Lower lobe of right lung (tissue), 2 donors: ENCODE measurements around the gene BNIP2. TPM values are rescaled to one million over a fixed set of nuclear protein-coding genes. Genes with fewer than 3 reads are reported as not detected.

Experiments
- ATAC-seq, 2 donors: fragments of 200-7000 bp; cut with Tn5 transposase; one replicate each; pipeline ENCODE4 v1.9.1; 2020 to 2022; ENCODE audit warnings: mild to moderate bottlenecking in 2 of 2, moderate library complexity in 2 of 2
- DNase-seq: peaks from one replicate; pipeline ENCODE4 v3.0.0-alpha.2; 2020
- H3K27ac ChIP-seq: fragments of 200-600 bp; one replicate; pipeline ENCODE4 v1.8.0; 2022
- H3K27me3 ChIP-seq: fragments of 200-600 bp; one replicate; pipeline ENCODE4 v1.8.0; 2022; ENCODE audit warnings: low read depth
- H3K36me3 ChIP-seq: fragments of 200-600 bp; one replicate; pipeline ENCODE4 v1.8.0; 2022; ENCODE audit warnings: mild to moderate bottlenecking
- H3K4me1 ChIP-seq: fragments of 200-600 bp; one replicate; pipeline ENCODE4 v1.8.0; 2022
- H3K4me3 ChIP-seq: fragments of 200-600 bp; one replicate; pipeline ENCODE4 v1.8.0; 2022; ENCODE audit warnings: mild to moderate bottlenecking
- H3K9me3 ChIP-seq: fragments of 200-600 bp; one replicate; pipeline ENCODE4 v1.8.0; 2022
- CTCF ChIP-seq: fragments of 200-600 bp; IDR thresholded peaks from one replicate; pipeline ENCODE4 v1.8.0; 2022; ENCODE audit warnings: antibody characterized with exemption, mild to moderate bottlenecking
- intact Hi-C: fragments of 100-400 bp; cut with DNase I; formaldehyde crosslinking; loops from one replicate; pipeline ENCODE4 v1.11.0; 2022
- total RNA-seq: library from RNA; stranded (reverse); fragmentation: NEBNext Ultra II Directional; extraction: Animal tissue kit (Norgen Biotek cat#: 25700); gene quantifications from one replicate; pipeline ENCODE4 v1.2.1, GENCODE V29; 2021
- donor health status: DM: no; HTN: yes; CAD: no; lungs with severe emphysema.

BNIP2 gene
- total RNA-seq, 1 donor from 2014 or later = 109 TPM

DNA sequence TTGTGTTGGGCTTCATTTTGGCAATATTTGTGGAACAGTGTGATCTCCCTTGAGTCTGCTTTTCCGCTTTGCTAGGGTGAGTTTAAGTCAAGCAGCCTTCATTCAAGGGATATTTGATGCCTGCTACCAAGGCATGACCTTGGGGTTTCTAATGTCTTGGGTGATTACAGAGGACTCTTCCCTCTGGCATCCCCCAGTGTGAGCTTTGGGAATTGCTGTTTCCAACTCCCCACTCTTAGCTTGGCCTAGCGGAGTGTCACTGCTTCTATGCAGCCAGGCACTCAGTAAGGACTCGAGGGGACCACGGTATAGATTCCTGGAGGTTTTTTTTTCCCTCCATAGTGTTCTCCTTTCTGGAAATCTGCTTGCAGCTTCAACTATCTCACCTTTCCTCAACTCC lies 56.4 kb downstream of the BNIP2 start:
- ATAC-seq (no peak), DNase-seq (no peak)
- Histone ChIP-seq H3K27ac (no peak overlapping the region), H3K27me3 (no peaks in the 10 kb centered on the region), H3K36me3 (peaks cover under 1% of the 10 kb centered on the region), H3K9me3 (no peaks in the 10 kb centered on the region), H3K4me1 (no peaks in the 10 kb centered on the region), H3K4me3 (no peak overlapping the region)
- no peak for TF ChIP-seq CTCF
- intact Hi-C loops = no loop called here

GRCh38 chr15:59622289-59622688 lies 66.8 kb downstream of the BNIP2 start:
- Histone ChIP-seq H3K27ac (no peak overlapping the region), H3K4me1 (no peaks in the 10 kb centered on the region), H3K4me3 (no peak overlapping the region), H3K36me3 (no peaks in the 10 kb centered on the region), H3K9me3 (no peaks in the 10 kb centered on the region), H3K27me3 (no peaks in the 10 kb centered on the region)
- DNase-seq (peak; percentile 47), ATAC-seq (peak in 1 of 2 donors; percentile 58)
- intact Hi-C loops = no loop called here
- TF ChIP-seq CTCF = no peak

DNA sequence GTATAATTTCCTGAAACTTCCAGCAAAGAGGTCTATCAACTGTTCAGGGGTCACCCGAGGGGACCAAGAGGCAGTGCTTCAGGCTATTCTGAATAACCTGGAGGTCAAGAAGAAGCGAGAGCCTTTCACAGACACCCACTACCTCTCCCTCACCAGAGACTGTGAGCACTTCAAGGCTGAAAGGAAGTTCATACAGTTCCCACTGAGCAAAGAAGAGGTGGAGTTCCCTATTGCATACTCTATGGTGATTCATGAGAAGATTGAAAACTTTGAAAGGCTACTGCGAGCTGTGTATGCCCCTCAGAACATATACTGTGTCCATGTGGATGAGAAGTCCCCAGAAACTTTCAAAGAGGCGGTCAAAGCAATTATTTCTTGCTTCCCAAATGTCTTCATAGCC lies 70.7 kb downstream of the BNIP2 start:
- intact Hi-C loops = no loop called here
- peak in 1 of 2 donors; percentile 29 for ATAC-seq

GRCh38 chr15:59616379-59616778 lies 72.7 kb downstream of the BNIP2 start:
- Histone ChIP-seq H3K9me3 (no peaks in the 10 kb centered on the region), H3K27me3 (no peaks in the 10 kb centered on the region), H3K4me1 (no peaks in the 10 kb centered on the region), H3K27ac (no peak overlapping the region), H3K4me3 (no peak overlapping the region), H3K36me3 (no peaks in the 10 kb centered on the region)
- DNase-seq (no peak), ATAC-seq (no peak)
- no peak for TF ChIP-seq CTCF
- intact Hi-C loops = no loop called here

More for the DNA sequence above, 70.7 kb downstream of the BNIP2 start:
- Histone ChIP-seq H3K27me3 (no peaks in the 10 kb centered on the region), H3K27ac (no peak overlapping the region), H3K4me3 (no peak overlapping the region), H3K36me3 (no peaks in the 10 kb centered on the region), H3K9me3 (no peaks in the 10 kb centered on the region), H3K4me1 (no peaks in the 10 kb centered on the region)
- TF ChIP-seq CTCF = no peak
- no peak for DNase-seq

- Histone ChIP-seq H3K4me1 (no peaks in the 10 kb centered on the region), H3K4me3 (no peak overlapping the region), H3K27me3 (no peaks in the 10 kb centered on the region), H3K27ac (no peak overlapping the region), H3K36me3 (no peaks in the 10 kb centered on the region), H3K9me3 (no peaks in the 10 kb centered on the region)
- TF ChIP-seq CTCF = no peak
- DNase-seq (no peak), ATAC-seq (no peak)
- intact Hi-C loops = no loop called here
Measured at GRCh38 chr15:59615661-59616060, 73.5 kb downstream of the BNIP2 start.

GRCh38 chr15:59614153-59614552 lies 75.0 kb downstream of the BNIP2 start:
- Histone ChIP-seq H3K9me3 (no peaks in the 10 kb centered on the region), H3K27ac (no peak overlapping the region), H3K36me3 (no peaks in the 10 kb centered on the region), H3K4me3 (no peak overlapping the region), H3K27me3 (no peaks in the 10 kb centered on the region), H3K4me1 (no peaks in the 10 kb centered on the region)
- intact Hi-C loops = no loop called here
- DNase-seq (no peak), ATAC-seq (no peak)
- no peak for TF ChIP-seq CTCF
